OCI-LY1 (cell line): ENCODE data around the gene TPM2.

Source experiments
- H2AFZ ChIP-seq: fragments of 200-600 bp; sonication (generic), shearing (Covaris generic); 2 replicates; pipeline ENCODE4 v1.6.0; 2014; ENCODE audit warnings: antibody characterized with exemption, mild to moderate bottlenecking, low read length
- H3F3A ChIP-seq: fragments of 200-600 bp; sonication (generic), shearing (Covaris generic); 2 replicates; pipeline ENCODE4 v1.6.0; 2014; ENCODE audit warnings: mild to moderate bottlenecking, antibody characterized with exemption, low read length, moderate library complexity; ENCODE audit not compliant: insufficient read depth
- H3K27ac ChIP-seq: fragments of 200-600 bp; sonication (generic); 2 replicates; pipeline ENCODE4 v1.5.1; 2014; ENCODE audit warnings: low read length, mixed run types, mild to moderate bottlenecking, low read depth; ENCODE audit not compliant: poor library complexity, severe bottlenecking
- H3K27me3 ChIP-seq: fragments of 200-600 bp; sonication (generic); 2 replicates; pipeline ENCODE4 v1.6.0; 2014; ENCODE audit warnings: antibody characterized with exemption, mild to moderate bottlenecking, low read length, moderate library complexity; ENCODE audit not compliant: insufficient read depth
- H3K36me3 ChIP-seq: fragments of 200-600 bp; sonication (generic); 2 replicates; pipeline ENCODE4 v1.6.1; 2014; ENCODE audit warnings: mild to moderate bottlenecking, antibody characterized with exemption, low read length, moderate library complexity, mixed read lengths; ENCODE audit not compliant: insufficient read depth
- H3K4me1 ChIP-seq: fragments of 200-600 bp; sonication (generic); 2 replicates; pipeline ENCODE4 v1.5.1; 2014; ENCODE audit warnings: mild to moderate bottlenecking, low read length, moderate library complexity; ENCODE audit not compliant: insufficient read depth, severe bottlenecking
- H3K4me2 ChIP-seq: fragments of 200-600 bp; sonication (generic), shearing (Covaris generic); 2 replicates; pipeline ENCODE4 v1.6.1; 2014; ENCODE audit warnings: low read length
- H3K4me3 ChIP-seq: fragments of 200-600 bp; sonication (generic); 2 replicates; pipeline ENCODE4 v1.5.1; 2014; ENCODE audit warnings: low read length, low read depth, mild to moderate bottlenecking, mixed read lengths; ENCODE audit not compliant: poor library complexity, severe bottlenecking
- H3K79me2 ChIP-seq: fragments of 200-600 bp; shearing (Covaris generic); 2 replicates; pipeline ENCODE4 v1.6.1; 2016; ENCODE audit warnings: mixed run types, low read length, mixed read lengths; ENCODE audit not compliant: insufficient read depth
- H3K9ac ChIP-seq: fragments of 200-600 bp; sonication (generic), shearing (Covaris generic); 2 replicates; pipeline ENCODE4 v1.6.1; 2014; ENCODE audit warnings: mild to moderate bottlenecking, low read length, mixed read lengths
- H3K9me2 ChIP-seq: fragments of 200-600 bp; sonication (generic), shearing (Covaris generic); 2 replicates; pipeline ENCODE4 v1.6.1; 2014; ENCODE audit warnings: low read depth, mild to moderate bottlenecking, low read length, mixed read lengths
- H3K9me3 ChIP-seq: fragments of 200-600 bp; shearing (Covaris generic); 2 replicates; pipeline ENCODE4 v1.6.1; 2014; ENCODE audit warnings: low read length, mixed read lengths
- H4K20me1 ChIP-seq: fragments of 200-600 bp; sonication (generic), shearing (Covaris generic); 2 replicates; pipeline ENCODE4 v1.6.0; 2016; ENCODE audit warnings: mild to moderate bottlenecking, low read length; ENCODE audit not compliant: insufficient read depth
- CTCF ChIP-seq: fragments of 200-600 bp; sonication (generic), shearing (Covaris generic); IDR thresholded peaks from 2 replicates; pipeline ENCODE4 v1.5.1; 2017; ENCODE audit warnings: mild to moderate bottlenecking, antibody characterized with exemption, low read length, moderate library complexity, mixed read lengths
- EZH2 ChIP-seq: fragments of 200-600 bp; sonication (generic), shearing (Covaris generic); IDR thresholded peaks from 2 replicates; pipeline ENCODE4 v1.8.0; 2017; ENCODE audit warnings: borderline replicate concordance, mixed run types, mild to moderate bottlenecking, antibody characterized with exemption, low read length, moderate library complexity, mixed read lengths

The TPM2 gene

DNA sequence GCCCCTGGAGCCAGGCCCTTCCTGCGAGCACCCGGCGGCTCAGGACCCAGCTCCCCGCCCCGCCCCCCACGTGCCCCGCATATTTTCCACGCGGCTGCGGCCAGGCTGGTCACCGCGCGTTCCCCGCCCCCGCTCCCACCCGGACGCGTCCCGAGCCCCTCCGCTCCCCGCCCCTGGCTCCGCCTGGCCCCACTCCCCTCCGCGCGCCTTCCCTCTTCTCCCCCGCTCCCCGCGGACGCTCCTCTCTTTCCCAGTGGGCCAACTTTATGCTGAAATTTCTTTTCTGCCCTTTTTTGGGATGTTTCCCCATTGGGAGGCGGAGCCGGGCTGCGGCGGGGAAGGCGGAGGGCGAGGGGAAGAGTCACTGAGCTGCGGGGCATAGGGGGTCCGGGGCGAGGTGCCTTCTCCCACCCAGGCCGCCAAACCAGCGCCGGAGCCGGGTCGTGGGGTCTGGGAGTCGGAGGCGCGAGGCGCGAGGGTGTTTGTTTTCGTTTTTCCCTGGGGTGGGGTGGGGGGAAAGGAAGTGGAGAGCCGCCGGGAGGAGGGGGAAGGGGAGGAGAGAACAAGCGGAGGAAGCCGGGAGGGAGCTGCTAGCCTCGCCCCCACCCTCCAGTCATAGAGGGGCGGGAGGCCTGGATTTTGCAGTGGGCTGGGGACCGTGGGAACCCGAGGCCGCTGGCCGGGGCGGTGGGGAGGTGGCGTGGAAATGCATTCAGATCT is 1.0 kb upstream of the TPM2 start:
- Histone ChIP-seq H3K9me2 (no peaks in the 10 kb centered on the region), H3K36me3 (peaks cover 3% of the 10 kb centered on the region; the same call in 1 of the 2 replicates), H3F3A (0 out of 2 replicates have a peak, but pooled peaks cover 3% of the 10 kb centered on the region), H3K9me3 (no peaks in the 10 kb centered on the region), H3K27me3 (no peaks in the 10 kb centered on the region), H4K20me1 (no peaks in the 10 kb centered on the region), H3K4me2 (peak overlapping the region; percentile 81), H3K9ac (peak overlapping the region; percentile 63), H3K4me3 (peak overlapping the region; percentile 66), H3K27ac (no peak overlapping the region), H3K79me2 (no peaks in the 10 kb centered on the region), H2AFZ (no peak overlapping the region), H3K4me1 (peaks cover 37% of the 10 kb centered on the region)
- no peak for TF ChIP-seq CTCF
- no peak for TF ChIP-seq EZH2

DNA sequence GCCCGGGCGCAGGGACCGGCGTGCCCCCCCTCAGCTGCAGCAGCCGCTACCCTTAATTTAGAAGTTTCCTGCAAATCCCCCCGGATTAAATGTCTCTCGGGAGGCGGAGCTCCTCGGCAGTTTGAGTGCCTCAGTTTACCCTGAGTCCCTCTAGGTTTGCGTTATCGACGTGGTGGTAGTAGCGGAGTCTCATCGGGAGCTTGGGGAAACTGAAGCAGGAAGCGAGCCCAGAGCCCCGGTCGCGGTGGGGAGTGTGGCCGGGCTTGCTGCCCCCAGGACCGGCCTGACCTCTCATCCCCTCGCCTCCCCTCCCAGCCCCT is 529 bp upstream of the TPM2 start:
- peaks cover 37% of the 10 kb centered on the region for H3K4me1 ChIP-seq
- H3K79me2 ChIP-seq, result no peaks in the 10 kb centered on the region
- no peaks in the 10 kb centered on the region for H3K36me3 ChIP-seq
- H3K4me3 ChIP-seq, result peak overlapping the region; percentile 66
- no peaks in the 10 kb centered on the region for H4K20me1 ChIP-seq
- H2AFZ ChIP-seq, result no peak overlapping the region
- no peaks in the 10 kb centered on the region for H3K9me2 ChIP-seq
- H3F3A ChIP-seq, result 0 out of 2 replicates have a peak, but pooled peaks cover 3% of the 10 kb centered on the region
- H3K9me3 ChIP-seq, result no peaks in the 10 kb centered on the region
- H3K4me2 ChIP-seq, result peak overlapping the region; percentile 81
- no peaks in the 10 kb centered on the region; the same call in 1 of the 2 replicates for H3K27me3 ChIP-seq
- no peak overlapping the region for H3K27ac ChIP-seq
- H3K9ac ChIP-seq, result peak overlapping the region; percentile 63
- no peak for TF ChIP-seq CTCF

- peak overlapping the region; percentile 81 for H3K4me2 ChIP-seq
- peak overlapping the region; percentile 66 for H3K4me3 ChIP-seq
- no peak for TF ChIP-seq CTCF
- no peak for TF ChIP-seq EZH2
Measured at GRCh38 chr9:35688558-35689541, 875 bp downstream of the TPM2 start.

More at GRCh38 chr9:35688558-35689541, 875 bp downstream of the TPM2 start:
- Histone ChIP-seq H3F3A (0 out of 2 replicates have a peak, but pooled peaks cover 3% of the 10 kb centered on the region), H3K36me3 (no peaks in the 10 kb centered on the region), H4K20me1 (no peaks in the 10 kb centered on the region), H3K9me3 (no peaks in the 10 kb centered on the region), H3K4me1 (peaks cover 37% of the 10 kb centered on the region), H3K27me3 (no peaks in the 10 kb centered on the region; the same call in 1 of the 2 replicates), H2AFZ (no peak overlapping the region), H3K27ac (no peak overlapping the region), H3K9me2 (no peaks in the 10 kb centered on the region), H3K9ac (peak overlapping the region; percentile 5; the same call in 1 of the 2 replicates), H3K79me2 (no peaks in the 10 kb centered on the region)
